SK-N-SH (cell line): Measurements from ENCODE around the gene SOCS3. TPM values are rescaled to one million over a fixed set of nuclear protein-coding genes. Genes with fewer than 3 reads are reported as not detected.

Experiments used
- CTCF ChIA-PET: fragments of 300-600, 350-600 bp; formaldehyde crosslinking; extraction: SDS; loops from one replicate; lab custom pipeline; 2021; lab: Yijun Ruan, JAX
- POLR2A ChIA-PET: fragments of 350-600 bp; sonication (Branson Sonifier 250); formaldehyde crosslinking; extraction: SDS; loops from one replicate; lab custom pipeline; 2020; ENCODE audit warnings: antibody characterized with exemption, inconsistent platforms; lab: Yijun Ruan, JAX
- DNase-seq: peaks from one replicate; pipeline ENCODE4 v3.0.0; 2012
- H2AFZ ChIP-seq: fragments of 200-600 bp; sonication (generic); 2 replicates; pipeline ENCODE4 v1.8.1; 2016; ENCODE audit warnings: antibody characterized with exemption, mild to moderate bottlenecking, low read depth
- H3F3A ChIP-seq: fragments of 200-600 bp; sonication (generic); replicated peaks from 2 replicates; pipeline ENCODE3; 2016; ENCODE audit warnings: antibody characterized with exemption, mild to moderate bottlenecking; ENCODE audit not compliant: insufficient read depth
- H3K27ac ChIP-seq, 2 experiments: fragments of 200-500 bp in 1 of 2; fragments of 200-600 bp in 1 of 2; sonication (Bioruptor generic) in 1 of 2; sonication (generic), shearing (Covaris generic) in 1 of 2; 2 replicates each; pipeline versions ENCODE4 v1.5.1 to v1.6.1; 2014 to 2016; ENCODE audit warnings: low read depth in 2 of 2, inconsistent platforms in 1 of 2, low read length in 1 of 2, mild to moderate bottlenecking in 1 of 2, mixed read lengths in 1 of 2
- H3K27me3 ChIP-seq: fragments of 200-600 bp; sonication (generic), shearing (Covaris generic); 2 replicates; pipeline ENCODE4 v1.6.1; 2016; ENCODE audit warnings: mixed run types; ENCODE audit not compliant: insufficient read depth
- H3K36me3 ChIP-seq, 2 experiments: fragments of 200-500 bp in 1 of 2; fragments of 200-600 bp in 1 of 2; sonication (Bioruptor generic) in 1 of 2; sonication (generic) in 1 of 2; replicated peaks in 1 of 2; 2 replicates each; pipeline versions ENCODE3 to v1.5.1; 2014 to 2016; ENCODE audit warnings: low read length in 1 of 2, mild to moderate bottlenecking in 1 of 2; ENCODE audit not compliant: insufficient read depth in 2 of 2, control insufficient read depth in 1 of 2
- H3K4me1 ChIP-seq, 2 experiments: fragments of 200-500 bp in 1 of 2; fragments of 200-600 bp in 1 of 2; sonication (Bioruptor generic) in 1 of 2; sonication (generic), shearing (Covaris generic) in 1 of 2; 2 replicates each; pipeline versions ENCODE4 v1.5.1 to v1.6.1; 2014 to 2016; ENCODE audit warnings: low read depth in 1 of 2, low read length in 1 of 2, mixed run types in 1 of 2; ENCODE audit not compliant: insufficient read depth in 2 of 2, control insufficient read depth in 1 of 2
- H3K4me2 ChIP-seq: fragments of 200-600 bp; sonication (generic), shearing (Covaris generic); 2 replicates; pipeline ENCODE4 v1.6.1; 2017; ENCODE audit warnings: mixed run types
- H3K4me3 ChIP-seq, 2 experiments: fragments of 200-500 bp in 1 of 2; fragments of 200-600 bp in 1 of 2; sonication (Bioruptor generic) in 1 of 2; sonication (generic), shearing (Covaris generic) in 1 of 2; 2 replicates each; pipeline versions ENCODE4 v1.5.1 to v1.8.1; 2014 to 2016; ENCODE audit warnings: low read depth in 2 of 2, inconsistent platforms in 1 of 2, low read length in 1 of 2, mild to moderate bottlenecking in 1 of 2, mixed read lengths in 1 of 2, moderate library complexity in 1 of 2
- H3K79me2 ChIP-seq: fragments of 200-600 bp; sonication (generic); 2 replicates; pipeline ENCODE4 v1.8.1; 2017; ENCODE audit warnings: mild to moderate bottlenecking; ENCODE audit not compliant: insufficient read depth
- H3K9ac ChIP-seq: fragments of 200-600 bp; sonication (generic); 2 replicates; pipeline ENCODE4 v1.6.1; 2017; ENCODE audit warnings: mixed run types
- H3K9me2 ChIP-seq: fragments of 200-600 bp; sonication (generic); 2 replicates; pipeline ENCODE4 v1.6.1; 2017; ENCODE audit warnings: mixed run types
- H3K9me3 ChIP-seq: fragments of 200-600 bp; sonication (generic); 2 replicates; pipeline ENCODE4 v1.6.1; 2017; ENCODE audit warnings: mixed run types, mild to moderate bottlenecking, moderate library complexity
- H4K20me1 ChIP-seq: fragments of 200-600 bp; sonication (generic); 2 replicates; pipeline ENCODE4 v1.6.1; 2017; ENCODE audit warnings: mild to moderate bottlenecking, mixed run types; ENCODE audit not compliant: insufficient read depth
- CHD2 ChIP-seq: fragments of 150-350 bp; IDR thresholded peaks from 2 replicates; pipeline ENCODE4 v1.6.1; 2018; ENCODE audit warnings: low read length; ENCODE audit not compliant: partially characterized antibody
- EP300 ChIP-seq, 2 experiments: IDR thresholded peaks; 2 replicates each; pipeline versions ENCODE4 v1.4.0 to v1.6.1; 2012; ENCODE audit warnings: borderline replicate concordance in 1 of 2, low read depth in 1 of 2, low read length in 1 of 2
- EZH2phosphoT487 ChIP-seq: fragments of 200-600 bp; sonication (generic); IDR thresholded peaks from 2 replicates; pipeline ENCODE4 v1.6.1; 2017; ENCODE audit warnings: low read depth, mixed run types, mild to moderate bottlenecking, antibody characterized with exemption, moderate library complexity, borderline replicate concordance
- FOSL2 ChIP-seq: IDR thresholded peaks from 2 replicates; pipeline ENCODE4 v1.4.0; 2012; ENCODE audit warnings: low read depth, mild to moderate bottlenecking, moderate library complexity, borderline replicate concordance
- FOXM1 ChIP-seq: IDR thresholded peaks from 2 replicates; pipeline ENCODE4 v1.4.0; 2012; ENCODE audit warnings: low read depth, mild to moderate bottlenecking
- GATA2 ChIP-seq: sonication (generic); formaldehyde crosslinking; IDR thresholded peaks from 2 replicates; pipeline ENCODE4 v1.5.0; 2020; ENCODE audit warnings: mild to moderate bottlenecking, missing genetic modification reagents
- JUND ChIP-seq: IDR thresholded peaks from 2 replicates; pipeline ENCODE4 v1.4.0; 2012
- MEF2A ChIP-seq: IDR thresholded peaks from 2 replicates; pipeline ENCODE4 v1.4.0; 2012; ENCODE audit warnings: low read depth, borderline replicate concordance
- MXI1 ChIP-seq: IDR thresholded peaks from 2 replicates; pipeline ENCODE4 v1.6.1; 2012; ENCODE audit warnings: mild to moderate bottlenecking, low read depth, low read length, improper control_type of control experiment
- NFIC ChIP-seq: IDR thresholded peaks from 2 replicates; pipeline ENCODE4 v1.4.0; 2012; ENCODE audit warnings: borderline replicate concordance
- POLR2AphosphoS5 ChIP-seq: IDR thresholded peaks from 2 replicates; pipeline ENCODE4 v1.6.1; 2012; ENCODE audit warnings: low read depth, low read length
- RAD21 ChIP-seq: IDR thresholded peaks from 2 replicates; pipeline ENCODE4 v1.6.1; 2012; ENCODE audit warnings: mild to moderate bottlenecking, low read length
- RFX5 ChIP-seq: IDR thresholded peaks from 2 replicates; pipeline ENCODE4 v1.6.1; 2012; ENCODE audit warnings: mild to moderate bottlenecking, improper control_type of control experiment, low read length
- SIN3A ChIP-seq: IDR thresholded peaks from 2 replicates; pipeline ENCODE4 v1.6.1; 2012; ENCODE audit warnings: low read depth, mild to moderate bottlenecking, low read length, moderate library complexity, borderline replicate concordance
- TEAD4 ChIP-seq: IDR thresholded peaks from 2 replicates; pipeline ENCODE4 v1.4.0; 2012; ENCODE audit warnings: mild to moderate bottlenecking, borderline replicate concordance; ENCODE audit not compliant: insufficient read depth
- YY1 ChIP-seq: IDR thresholded peaks from 2 replicates; pipeline ENCODE4 v1.4.0; 2012; ENCODE audit warnings: low read depth, mild to moderate bottlenecking
- WGBS: methylation state at CpG from one replicate; pipeline ENCODE4 v1.1.6; 2017; ENCODE audit warnings: low lambda C conversion rate; 5-methylcytosine and 5-hydroxymethylcytosine counted together
- polyA plus RNA-seq, 3 experiments: library from polyadenylated mRNA; depleted of rRNA; stranded (reverse); fragments of >200 nt; gene quantifications; 2 replicates each; pipeline ENCODE4 v1.2.3, GENCODE V29; 2012
- TF ChIP-seq, protein P1 (sequence below): fragments of 150-350 bp; IDR thresholded peaks from 2 replicates; pipeline ENCODE4 v1.6.1; 2016; ENCODE audit warnings: mild to moderate bottlenecking, low read depth, low read length
- TF ChIP-seq, protein P2 (sequence below): fragments of 200-600 bp; sonication (generic); IDR thresholded peaks from 2 replicates; pipeline ENCODE4 v1.6.1; 2017; ENCODE audit warnings: antibody characterized with exemption, mild to moderate bottlenecking, moderate library complexity
- TF ChIP-seq, protein P3 (sequence below): IDR thresholded peaks from 2 replicates; pipeline ENCODE4 v1.4.0; 2012; ENCODE audit warnings: low read depth, borderline replicate concordance
- TF ChIP-seq, protein P4 (sequence below): IDR thresholded peaks from 2 replicates; pipeline ENCODE4; 2012

The SOCS3 gene
- polyA plus RNA-seq, 1 of the 3 experiments (the other 2 are of a cell fraction): 24.9 TPM

DNA sequence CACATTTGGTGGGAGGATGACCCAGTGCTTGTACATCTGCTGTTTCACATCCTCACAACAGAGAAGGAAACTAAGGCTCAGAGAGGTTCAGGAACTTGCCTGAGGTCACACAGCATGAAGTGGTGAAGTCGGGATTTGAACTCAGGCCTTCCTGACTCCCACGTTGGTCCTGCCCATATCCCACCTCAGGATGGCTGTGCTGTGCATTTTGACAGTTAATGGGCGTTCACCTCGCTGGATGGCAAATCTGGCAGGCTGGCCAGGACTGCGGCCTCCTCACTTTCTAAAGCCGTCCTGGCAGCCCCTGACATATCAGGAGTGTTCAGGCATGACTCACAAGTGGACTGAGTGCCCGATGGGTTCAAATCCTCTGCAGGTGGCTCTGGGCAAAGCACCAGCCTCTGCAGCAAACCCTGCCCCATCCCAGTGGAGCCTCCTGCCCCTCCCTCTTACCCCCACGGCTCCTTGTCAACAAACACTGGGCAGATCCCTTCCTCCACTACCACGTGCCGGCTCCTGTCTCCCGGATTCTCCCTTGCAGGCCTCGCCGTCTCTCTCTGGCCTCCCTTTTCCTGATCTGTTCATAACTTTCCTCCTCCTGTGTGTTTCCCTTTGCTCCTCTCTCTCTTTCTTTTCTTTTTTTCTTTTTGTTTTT, 29.2 kb downstream of the SOCS3 start (continued):
- TF ChIP-seq RFX5 (no peak), YY1 (peak; percentile 44; the same call in 1 of the 2 replicates), FOXM1 (no peak), SIN3A (no peak; the same call in 1 of the 2 replicates), MEF2A (peak; percentile 41; the same call in 1 of the 2 replicates), CHD2 (no peak), FOSL2 (peak; percentile 93), POLR2AphosphoS5 (peak; percentile 41; the same call in 1 of the 2 replicates)
- TF ChIP-seq, protein P1, sequence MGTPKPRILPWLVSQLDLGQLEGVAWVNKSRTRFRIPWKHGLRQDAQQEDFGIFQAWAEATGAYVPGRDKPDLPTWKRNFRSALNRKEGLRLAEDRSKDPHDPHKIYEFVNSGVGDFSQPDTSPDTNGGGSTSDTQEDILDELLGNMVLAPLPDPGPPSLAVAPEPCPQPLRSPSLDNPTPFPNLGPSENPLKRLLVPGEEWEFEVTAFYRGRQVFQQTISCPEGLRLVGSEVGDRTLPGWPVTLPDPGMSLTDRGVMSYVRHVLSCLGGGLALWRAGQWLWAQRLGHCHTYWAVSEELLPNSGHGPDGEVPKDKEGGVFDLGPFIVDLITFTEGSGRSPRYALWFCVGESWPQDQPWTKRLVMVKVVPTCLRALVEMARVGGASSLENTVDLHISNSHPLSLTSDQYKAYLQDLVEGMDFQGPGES: no peak
- TF ChIP-seq, protein P2, sequence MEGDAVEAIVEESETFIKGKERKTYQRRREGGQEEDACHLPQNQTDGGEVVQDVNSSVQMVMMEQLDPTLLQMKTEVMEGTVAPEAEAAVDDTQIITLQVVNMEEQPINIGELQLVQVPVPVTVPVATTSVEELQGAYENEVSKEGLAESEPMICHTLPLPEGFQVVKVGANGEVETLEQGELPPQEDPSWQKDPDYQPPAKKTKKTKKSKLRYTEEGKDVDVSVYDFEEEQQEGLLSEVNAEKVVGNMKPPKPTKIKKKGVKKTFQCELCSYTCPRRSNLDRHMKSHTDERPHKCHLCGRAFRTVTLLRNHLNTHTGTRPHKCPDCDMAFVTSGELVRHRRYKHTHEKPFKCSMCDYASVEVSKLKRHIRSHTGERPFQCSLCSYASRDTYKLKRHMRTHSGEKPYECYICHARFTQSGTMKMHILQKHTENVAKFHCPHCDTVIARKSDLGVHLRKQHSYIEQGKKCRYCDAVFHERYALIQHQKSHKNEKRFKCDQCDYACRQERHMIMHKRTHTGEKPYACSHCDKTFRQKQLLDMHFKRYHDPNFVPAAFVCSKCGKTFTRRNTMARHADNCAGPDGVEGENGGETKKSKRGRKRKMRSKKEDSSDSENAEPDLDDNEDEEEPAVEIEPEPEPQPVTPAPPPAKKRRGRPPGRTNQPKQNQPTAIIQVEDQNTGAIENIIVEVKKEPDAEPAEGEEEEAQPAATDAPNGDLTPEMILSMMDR: no peak
- TF ChIP-seq, protein P3, sequence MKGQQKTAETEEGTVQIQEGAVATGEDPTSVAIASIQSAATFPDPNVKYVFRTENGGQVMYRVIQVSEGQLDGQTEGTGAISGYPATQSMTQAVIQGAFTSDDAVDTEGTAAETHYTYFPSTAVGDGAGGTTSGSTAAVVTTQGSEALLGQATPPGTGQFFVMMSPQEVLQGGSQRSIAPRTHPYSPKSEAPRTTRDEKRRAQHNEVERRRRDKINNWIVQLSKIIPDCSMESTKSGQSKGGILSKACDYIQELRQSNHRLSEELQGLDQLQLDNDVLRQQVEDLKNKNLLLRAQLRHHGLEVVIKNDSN: peak; percentile 77; the same call in 1 of the 2 replicates

DNA sequence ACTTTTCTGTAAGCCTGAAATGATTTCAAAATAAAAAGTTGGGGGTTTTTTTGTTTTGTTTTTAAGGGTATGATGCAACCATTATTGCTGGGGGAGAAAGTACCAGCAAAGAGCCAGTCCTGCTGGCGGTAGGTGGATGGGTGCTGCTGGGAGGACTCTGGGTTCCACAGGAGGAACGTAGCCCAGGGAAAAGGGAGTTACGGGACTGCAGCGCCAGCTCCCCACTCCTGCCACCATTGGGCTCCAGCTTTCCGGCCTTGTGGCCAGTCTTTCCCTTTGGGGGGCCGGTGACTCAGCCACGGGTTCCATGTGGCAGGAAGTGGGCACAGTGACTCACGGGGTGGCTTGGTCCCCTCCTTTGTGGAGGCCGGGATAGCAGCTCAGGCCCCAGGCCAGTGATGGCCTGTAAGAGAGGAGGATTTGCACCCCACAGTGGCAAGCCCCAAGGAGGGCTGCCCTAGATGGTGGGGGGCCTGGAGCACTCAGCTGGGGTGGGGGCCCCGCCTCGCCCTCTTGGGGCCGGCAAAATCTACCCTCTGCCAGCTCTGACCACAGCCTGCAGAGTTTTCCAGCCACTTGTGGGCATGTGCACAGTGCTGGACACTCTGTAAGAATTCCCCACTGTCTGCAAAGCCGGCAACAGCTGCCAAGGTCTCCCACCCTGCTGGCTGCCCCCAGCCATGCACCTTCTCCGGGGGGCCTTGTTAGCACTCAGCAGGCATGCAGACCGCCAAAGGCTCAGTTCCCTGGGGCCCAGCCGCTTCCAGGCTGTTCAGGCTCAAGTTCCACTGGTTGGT, 30.4 kb downstream of the SOCS3 start:
- ChIA-PET POLR2A (no interaction called here), CTCF (interaction anchor here (0.7 to 1.8 kb wide), 2 partner anchors 9 to 32 kb away, joined by 3 to 8 read pairs; no protein-coding TSS in a partner anchor)
- peak; percentile 41 for DNase-seq
- no peaks in the 10 kb centered on the region for H3K9me3 ChIP-seq
- no peaks in the 10 kb centered on the region for H4K20me1 ChIP-seq
- H3K4me2 ChIP-seq: peak overlapping the region; percentile 64; the same call in 1 of the 2 replicates
- H2AFZ ChIP-seq: peak overlapping the region; percentile 72
- H3K36me3 ChIP-seq: no peaks in the 10 kb centered on the region
- 26% methylated on average over 16 of the region's 16 CpGs for WGBS
- peaks cover 12 to 41% of the 10 kb centered on the region in 2 experiments; a peak in 3 of 4 replicates for H3K4me1 ChIP-seq
- H3K27ac ChIP-seq: peak overlapping the region; percentile 29 to 93; a peak in 3 of 4 replicates
- peak overlapping the region; percentile 59 for H3K9ac ChIP-seq
- peaks cover 55% of the 10 kb centered on the region for H3F3A ChIP-seq
- no peaks in the 10 kb centered on the region for H3K9me2 ChIP-seq
- H3K4me3 ChIP-seq: no peak overlapping the region
- no peaks in the 10 kb centered on the region for H3K79me2 ChIP-seq
- H3K27me3 ChIP-seq: no peaks in the 10 kb centered on the region
- TF ChIP-seq MEF2A (no peak; the same call in 1 of the 2 replicates), EZH2phosphoT487 (no peak), JUND (peak; percentile 98), FOSL2 (peak; percentile 99), MXI1 (no peak), GATA2 (no peak), CHD2 (no peak), EP300 (IDR thresholded peaks at IDR 0.05; ENCODE audit: borderline replicate concordance in 1 of 2, low read depth in 1 of 2, low read length in 1 of 2) (peak in 1 of 2 experiments; percentile 97; a peak in 2 of 4 replicates), RAD21 (no peak), NFIC (peak; percentile 83), TEAD4 (no peak; the same call in 1 of the 2 replicates)
- TF ChIP-seq, protein P2: peak; percentile 24
- TF ChIP-seq, protein P4, sequence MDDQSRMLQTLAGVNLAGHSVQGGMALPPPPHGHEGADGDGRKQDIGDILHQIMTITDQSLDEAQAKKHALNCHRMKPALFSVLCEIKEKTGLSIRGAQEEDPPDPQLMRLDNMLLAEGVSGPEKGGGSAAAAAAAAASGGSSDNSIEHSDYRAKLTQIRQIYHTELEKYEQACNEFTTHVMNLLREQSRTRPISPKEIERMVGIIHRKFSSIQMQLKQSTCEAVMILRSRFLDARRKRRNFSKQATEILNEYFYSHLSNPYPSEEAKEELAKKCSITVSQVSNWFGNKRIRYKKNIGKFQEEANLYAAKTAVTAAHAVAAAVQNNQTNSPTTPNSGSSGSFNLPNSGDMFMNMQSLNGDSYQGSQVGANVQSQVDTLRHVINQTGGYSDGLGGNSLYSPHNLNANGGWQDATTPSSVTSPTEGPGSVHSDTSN: peak; percentile 64
